Measurements from ENCODE around the gene UCN3. TPM values are rescaled to one million over a fixed set of nuclear protein-coding genes. Genes with fewer than 3 reads are reported as not detected.

UCN3 gene
- total and polyA plus RNA-seq, 9 of the 15 experiments (the other 6 are each of a cell fraction or from before 2014, with no cell fraction given): not detected

- TF ChIP-seq ZKSCAN3 (CRISPR knock-in tag; IDR thresholded peaks at IDR 0.05): no peak
- TF ChIP-seq ID3 (CRISPR knock-in tag; IDR thresholded peaks at IDR 0.05): no peak
- TF ChIP-seq ID3 (tag; IDR thresholded peaks at IDR 0.05): no peak
- TF ChIP-seq ZNF740 (CRISPR knock-in tag; IDR thresholded peaks at IDR 0.05): peak; percentile 52; the same call in 1 of the 2 replicates
- peak in 1 of 2 experiments; percentile 49; a peak in 1 of 4 replicates for TF ChIP-seq ZNF740 (tag; IDR thresholded peaks at IDR 0.05)
- TF ChIP-seq CBFA2T3 (IDR thresholded peaks at IDR 0.05): no peak
- no peak for TF ChIP-seq NUFIP1 (IDR thresholded peaks at IDR 0.05; ENCODE audit: partially characterized antibody)
- TF ChIP-seq ZBTB17 (CRISPR knock-in tag; IDR thresholded peaks at IDR 0.05): no peak
- no peak for TF ChIP-seq MYC (IDR thresholded peaks at IDR 0.05; ENCODE audit: low read depth, low read length)
- no peak for TF ChIP-seq MYC (CRISPR knock-in tag; IDR thresholded peaks at IDR 0.05; ENCODE audit: borderline replicate concordance, low read depth)
- TF ChIP-seq SIN3A (IDR thresholded peaks at IDR 0.05; ENCODE audit: borderline replicate concordance in 2 of 2, control insufficient read depth in 1 of 2, low read depth in 2 of 2, low read length in 2 of 2): 0 out of 4 replicates have a peak, but pooled peaks of 1 of the 2 experiments have one; percentile 68
- TF ChIP-seq ZNF551 (CRISPR knock-in tag; IDR thresholded peaks at IDR 0.05): no peak
- peak; percentile 36 for TF ChIP-seq HDAC3 (IDR thresholded peaks at IDR 0.05; ENCODE audit: borderline replicate concordance, partially characterized antibody)
- no peak for TF ChIP-seq ZNF511 (CRISPR knock-in tag; IDR thresholded peaks at IDR 0.05)
- TF ChIP-seq ZKSCAN1 (IDR thresholded peaks at IDR 0.05; ENCODE audit: low read depth, low read length): no peak
- TF ChIP-seq ZNF436 (CRISPR knock-in tag; IDR thresholded peaks at IDR 0.05): no peak
- no peak for TF ChIP-seq ZMIZ1 (IDR thresholded peaks at IDR 0.05; ENCODE audit: low read depth in 2 of 2, low read length in 2 of 2)
- TF ChIP-seq CBFA2T2 (conservative IDR thresholded peaks at IDR 0.05): no peak
- TF ChIP-seq HDAC6 (IDR thresholded peaks at IDR 0.05; ENCODE audit: low read depth, low read length): no peak
- no peak for TF ChIP-seq HNRNPLL (IDR thresholded peaks at IDR 0.05; ENCODE audit: low read depth, low read length, poor library complexity, severe bottlenecking)
- peak in 1 of 3 experiments; percentile 19 for TF ChIP-seq YY1 (IDR thresholded peaks at IDR 0.05; ENCODE audit: borderline replicate concordance in 1 of 3, control insufficient read depth in 1 of 3, extremely low read depth in 1 of 3, insufficient read depth in 3 of 3, insufficient read length in 1 of 3, insufficient replicate concordance in 2 of 3, low read depth in 1 of 3, low read length in 2 of 3)
Observed at GRCh38 chr10:5413012-5413938, 48.5 kb downstream of the UCN3 start (continued).
